ENCODE results near the gene CLASP1. TPM values are rescaled to one million over a fixed set of nuclear protein-coding genes. Genes with fewer than 3 reads are reported as not detected.

Gene CLASP1
- total and polyA plus RNA-seq, 4 donors, result 7.5 to 50.0 (median 21.9) TPM

- no peak for DNase-seq (ENCODE audit: low spot score)
- no peak overlapping the region for H3K9ac ChIP-seq (ENCODE audit: low read depth in 1 of 2, low read length in 2 of 2)
- H3K9me3 ChIP-seq (ENCODE audit: control insufficient read depth in 4 of 4, low read length in 3 of 4), result no peaks in the 10 kb centered on the region
- no peaks in the 10 kb centered on the region for H3K27me3 ChIP-seq (ENCODE audit: control insufficient read depth in 4 of 4, insufficient read depth in 4 of 4, low read length in 3 of 4)
- peaks cover 0 to 13% (median 7%) of the 10 kb centered on the region in 4 donors for H3K4me1 ChIP-seq (ENCODE audit: control insufficient read depth in 4 of 4, insufficient read depth in 4 of 4, low read length in 3 of 4)
- 82% methylated on average over 9 of the region's 9 CpGs for WGBS
- TF ChIP-seq ATF3 (IDR thresholded peaks at IDR 0.05), result no peak
- TF ChIP-seq TAF1 (conservative IDR thresholded peaks at IDR 0.05), result no peak
- no peak for TF ChIP-seq GABPA (IDR thresholded peaks at IDR 0.05 in 1 of 2, conservative IDR thresholded peaks at IDR 0.05 in 1 of 2)
- TF ChIP-seq REST (IDR thresholded peaks at IDR 0.05), result no peak
- no peak for TF ChIP-seq NR2F2 (IDR thresholded peaks at IDR 0.05)
- TF ChIP-seq EGR1 (IDR thresholded peaks at IDR 0.05; ENCODE audit: low read depth in 2 of 2), result no peak
- TF ChIP-seq FOXA1 (IDR thresholded peaks at IDR 0.05), result no peak
- no peak for TF ChIP-seq SP1 (IDR thresholded peaks at IDR 0.05)
- no peak for TF ChIP-seq RAD21 (IDR thresholded peaks at IDR 0.05)
- TF ChIP-seq HNF4G (IDR thresholded peaks at IDR 0.05), result no peak
- TF ChIP-seq JUND (IDR thresholded peaks at IDR 0.05), result no peak
- no peak for TF ChIP-seq FOXA2 (IDR thresholded peaks at IDR 0.05)
- TF ChIP-seq, protein P1, sequence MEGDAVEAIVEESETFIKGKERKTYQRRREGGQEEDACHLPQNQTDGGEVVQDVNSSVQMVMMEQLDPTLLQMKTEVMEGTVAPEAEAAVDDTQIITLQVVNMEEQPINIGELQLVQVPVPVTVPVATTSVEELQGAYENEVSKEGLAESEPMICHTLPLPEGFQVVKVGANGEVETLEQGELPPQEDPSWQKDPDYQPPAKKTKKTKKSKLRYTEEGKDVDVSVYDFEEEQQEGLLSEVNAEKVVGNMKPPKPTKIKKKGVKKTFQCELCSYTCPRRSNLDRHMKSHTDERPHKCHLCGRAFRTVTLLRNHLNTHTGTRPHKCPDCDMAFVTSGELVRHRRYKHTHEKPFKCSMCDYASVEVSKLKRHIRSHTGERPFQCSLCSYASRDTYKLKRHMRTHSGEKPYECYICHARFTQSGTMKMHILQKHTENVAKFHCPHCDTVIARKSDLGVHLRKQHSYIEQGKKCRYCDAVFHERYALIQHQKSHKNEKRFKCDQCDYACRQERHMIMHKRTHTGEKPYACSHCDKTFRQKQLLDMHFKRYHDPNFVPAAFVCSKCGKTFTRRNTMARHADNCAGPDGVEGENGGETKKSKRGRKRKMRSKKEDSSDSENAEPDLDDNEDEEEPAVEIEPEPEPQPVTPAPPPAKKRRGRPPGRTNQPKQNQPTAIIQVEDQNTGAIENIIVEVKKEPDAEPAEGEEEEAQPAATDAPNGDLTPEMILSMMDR (IDR thresholded peaks at IDR 0.05; ENCODE audit: low read depth, low read length, missing input control), result no peak
- no peak for TF ChIP-seq HNF4A (conservative IDR thresholded peaks at IDR 0.05)
- no peak for TF ChIP-seq YY1 (IDR thresholded peaks at IDR 0.05)
- TF ChIP-seq MAX (IDR thresholded peaks at IDR 0.05), result no peak
- no peak for TF ChIP-seq RXRA (IDR thresholded peaks at IDR 0.05)
- no peak for TF ChIP-seq ZBTB33 (IDR thresholded peaks at IDR 0.05)
- H3K4me3 ChIP-seq (ENCODE audit: low read depth in 1 of 3, low read length in 3 of 3), result no peak overlapping the region
- no peak overlapping the region for H3K27ac ChIP-seq (ENCODE audit: low read depth in 1 of 2, low read length in 2 of 2)
- H3K36me3 ChIP-seq (ENCODE audit: control insufficient read depth in 4 of 4, insufficient read depth in 3 of 4, low read depth in 1 of 4, low read length in 3 of 4), result no peaks in the 10 kb centered on the region
Measured at GRCh38 chr2:121536850-121537557, 112.3 kb downstream of the CLASP1 start.
